ELR (cell line): ENCODE data around the gene FGF12.
A peak's percentile ranks its signal among the peaks of the same experiment; 100 is the strongest.

Experiments
- DNase-seq: peaks from one replicate; pipeline ENCODE4 v3.0.0-alpha.2; 2015; ENCODE audit warnings: low read depth

Gene FGF12

DNA sequence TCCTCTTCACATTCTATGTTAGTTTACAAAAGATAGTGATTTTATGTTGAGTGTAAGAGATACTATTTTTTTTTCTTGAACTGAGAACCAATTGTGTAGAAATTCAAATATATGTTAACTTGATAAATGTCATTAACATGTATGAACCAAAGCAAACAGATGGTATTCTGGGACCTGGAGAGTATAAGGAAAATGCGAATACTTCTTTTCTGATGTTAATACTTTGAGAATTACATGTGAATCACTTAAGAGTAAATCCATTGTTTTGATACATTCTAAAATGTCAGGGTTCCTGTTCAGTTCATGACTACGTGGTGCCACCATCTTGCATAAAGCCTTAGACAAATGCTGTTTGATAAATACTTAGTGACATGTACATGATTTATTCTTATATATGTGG is 541.3 kb downstream of the FGF12 start:
- DNase-seq, result no peak

DNA sequence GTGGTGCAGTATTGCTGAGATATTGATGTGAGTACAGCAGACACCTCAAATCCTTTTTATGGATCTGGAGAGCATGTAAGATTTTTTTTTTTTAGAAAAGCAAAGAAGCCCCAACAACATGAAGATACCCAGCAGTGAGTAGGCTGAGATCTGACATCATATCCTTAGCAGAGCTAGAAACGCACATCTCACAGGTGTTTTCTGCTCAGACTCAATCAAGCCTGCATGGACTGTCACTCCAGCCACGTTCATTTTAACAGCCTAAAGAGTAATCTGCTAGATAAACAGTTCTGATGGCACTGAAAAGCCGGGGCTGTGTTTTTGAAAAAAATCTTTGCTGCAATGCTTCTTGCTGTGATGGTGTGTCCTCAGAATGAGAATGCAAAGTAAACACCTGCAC is 544.2 kb downstream of the FGF12 start:
- no peak for DNase-seq

DNA sequence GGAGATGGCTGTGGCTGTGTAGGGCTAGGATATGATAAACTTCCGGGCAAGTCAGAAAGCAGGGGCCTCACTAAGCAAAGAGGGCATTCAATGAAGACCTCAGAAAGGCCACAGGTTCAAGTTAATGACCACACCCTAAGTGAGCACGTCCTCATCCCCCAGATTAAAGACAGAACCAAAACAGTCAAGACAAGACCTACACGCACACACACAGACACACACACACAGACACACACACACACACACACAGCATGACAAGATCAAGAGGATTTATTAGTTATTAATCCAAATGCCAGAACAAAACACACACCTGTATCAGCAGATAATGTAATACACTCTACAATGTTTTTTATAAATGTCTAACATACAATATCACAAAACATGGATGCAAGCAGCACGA is 546.2 kb downstream of the FGF12 start:
- DNase-seq, result no peak

DNA sequence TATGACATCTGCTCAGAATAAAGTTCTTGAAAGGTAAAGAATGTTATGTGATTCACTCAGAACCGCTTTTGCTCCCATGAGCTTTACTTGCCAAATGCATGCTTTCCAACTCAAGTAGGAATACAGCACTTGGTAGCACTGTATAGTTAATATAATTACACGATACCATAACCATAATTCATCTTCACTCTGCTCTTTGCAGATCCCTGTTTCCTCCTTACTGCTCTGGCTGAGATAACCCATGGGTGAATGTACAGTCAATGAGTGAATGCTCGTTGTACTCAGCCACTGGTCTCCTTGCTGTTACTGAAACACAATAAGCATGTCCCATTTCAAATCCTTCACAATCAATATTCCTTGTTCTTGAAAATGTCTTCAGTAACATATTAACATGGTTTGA is 550.0 kb downstream of the FGF12 start:
- no peak for DNase-seq

DNA sequence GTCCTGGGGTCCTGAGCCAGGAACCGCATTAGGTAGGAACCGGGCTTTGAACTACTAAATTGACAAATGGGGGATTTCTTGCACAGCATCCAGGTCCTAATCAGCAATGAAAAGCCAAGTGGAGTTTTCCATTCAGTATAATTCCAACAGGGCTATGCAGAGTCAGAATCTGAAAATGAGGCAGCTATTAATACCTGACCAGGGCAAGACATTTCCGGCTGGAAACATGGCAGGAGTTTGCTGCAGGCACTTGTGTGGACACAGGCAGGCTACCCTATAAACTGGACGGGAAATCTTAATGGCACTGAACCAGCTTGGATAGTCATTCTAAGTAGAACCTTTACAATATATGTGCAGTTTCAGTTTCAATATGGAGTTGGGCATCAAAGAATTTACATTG is 553.1 kb downstream of the FGF12 start:
- DNase-seq, result no peak

DNA sequence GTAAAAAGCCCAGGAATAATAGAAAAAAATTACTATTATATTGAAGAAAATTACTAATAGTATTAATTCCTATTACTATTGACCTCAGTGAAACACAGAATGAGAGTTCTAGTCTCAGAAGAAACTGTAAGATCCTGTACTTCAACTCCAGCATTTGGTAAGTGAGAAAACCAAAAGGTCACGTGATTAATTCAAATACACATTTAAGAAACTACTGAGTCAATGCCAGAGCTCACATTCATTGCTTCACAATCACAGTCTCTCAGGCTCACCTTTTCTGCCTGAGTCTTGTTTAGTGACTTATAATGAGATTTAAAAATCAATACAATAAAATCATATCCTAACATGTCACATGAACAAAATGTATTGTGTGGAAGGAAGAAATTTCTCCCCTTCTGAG is 556.1 kb downstream of the FGF12 start:
- no peak for DNase-seq

DNA sequence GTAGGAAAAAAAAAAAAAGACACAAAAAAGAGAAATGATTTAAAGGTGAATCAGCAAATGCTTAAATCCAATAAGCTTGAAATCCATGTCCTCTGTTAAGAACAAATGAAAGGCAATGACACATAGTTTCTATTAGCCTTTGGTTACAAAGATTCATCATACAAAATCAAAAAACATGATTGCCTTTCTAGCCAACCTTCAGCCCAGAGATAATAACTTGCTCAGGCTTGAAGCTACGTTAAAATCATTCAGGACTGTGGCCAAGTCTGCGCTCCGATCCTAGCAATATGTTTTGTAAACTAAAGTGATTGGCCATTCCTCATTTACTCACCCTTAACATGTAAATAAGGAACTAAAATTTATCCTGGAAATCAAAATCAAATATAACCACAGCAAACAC is 556.7 kb downstream of the FGF12 start:
- peak; percentile 72 for DNase-seq

DNA sequence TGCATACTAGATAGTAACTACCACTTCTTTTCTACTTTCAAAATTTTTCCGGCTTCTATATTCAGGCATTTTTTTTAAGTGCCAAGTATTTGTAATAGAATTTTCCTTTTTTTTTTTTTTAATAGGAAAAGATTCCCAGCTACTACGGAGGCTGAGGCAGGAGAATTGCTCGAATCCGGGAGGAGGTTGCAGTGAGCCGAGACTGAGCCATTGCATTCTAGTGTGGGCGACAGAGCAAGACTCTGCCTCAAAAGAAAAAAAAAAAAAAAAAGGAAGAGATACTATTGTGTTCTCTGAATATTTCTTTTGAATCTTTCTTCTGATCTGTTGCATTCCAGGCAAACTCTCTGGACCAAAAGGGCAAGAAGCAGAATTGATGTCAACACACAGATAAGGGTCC is 557.3 kb downstream of the FGF12 start:
- DNase-seq, result no peak

DNA sequence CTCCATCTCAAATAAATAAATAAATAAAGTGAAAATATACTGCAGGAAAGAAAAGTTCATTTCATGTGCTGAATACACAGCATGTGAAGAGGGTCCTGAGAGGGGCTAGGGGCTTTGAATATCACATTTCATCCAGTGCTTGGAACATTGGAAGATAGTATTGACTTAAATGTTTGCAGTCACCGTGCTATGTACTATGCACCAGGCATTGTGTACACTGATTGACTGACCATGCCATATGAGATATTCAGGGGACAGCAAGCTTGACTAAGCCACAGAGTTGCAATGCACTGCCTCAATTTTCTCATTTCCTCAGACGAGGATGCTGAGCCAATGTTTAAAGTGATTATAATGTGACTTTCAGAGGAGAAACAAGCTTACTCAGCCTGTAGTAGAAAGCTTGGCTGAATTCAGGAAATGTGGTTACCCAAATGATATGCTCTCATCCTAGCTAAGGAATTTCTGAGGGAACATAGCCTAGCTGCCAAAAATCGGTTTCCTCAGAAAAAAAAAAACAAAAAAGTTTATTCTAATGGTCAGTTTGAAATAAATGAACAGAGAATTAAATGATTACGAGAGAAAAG is 557.9 kb downstream of the FGF12 start:
- DNase-seq, result peak; percentile 71

DNA sequence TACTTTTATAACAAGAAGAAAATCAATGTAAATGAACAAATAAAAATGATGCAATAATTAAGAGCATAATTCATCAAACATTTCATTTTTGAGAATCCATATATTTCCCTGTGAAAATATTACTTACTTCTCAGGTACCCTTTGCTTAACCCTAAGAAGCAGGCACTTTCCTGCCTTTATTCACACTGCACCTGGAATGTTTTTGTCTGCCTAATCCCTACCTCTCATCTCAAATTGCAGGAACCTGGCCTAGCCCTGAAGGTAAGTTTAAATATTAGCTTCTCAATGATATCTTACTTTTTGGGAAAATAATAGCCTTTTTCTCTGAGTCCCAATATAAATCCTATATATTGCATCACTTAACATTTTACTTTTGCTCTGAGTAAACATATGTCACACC is 559.1 kb downstream of the FGF12 start:
- DNase-seq, result no peak

DNA sequence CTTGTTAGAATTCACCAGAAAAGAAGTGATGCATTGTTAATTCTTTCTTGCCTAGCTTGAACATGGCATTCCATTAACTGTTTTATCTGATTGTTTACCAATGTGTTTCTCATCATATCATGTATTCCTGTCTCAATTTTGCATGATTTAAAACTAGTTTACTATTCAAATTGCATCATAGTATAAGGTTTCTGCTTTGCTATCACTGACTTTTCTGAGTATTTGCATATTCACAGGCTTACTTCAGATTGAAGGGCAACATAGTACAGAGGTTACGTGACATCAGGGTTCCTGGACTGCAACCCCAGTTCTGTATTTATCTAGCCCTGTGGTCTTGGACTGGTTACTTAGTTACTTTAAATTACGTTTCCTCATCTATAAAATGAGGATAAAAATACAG is 561.8 kb downstream of the FGF12 start:
- no peak for DNase-seq

DNA sequence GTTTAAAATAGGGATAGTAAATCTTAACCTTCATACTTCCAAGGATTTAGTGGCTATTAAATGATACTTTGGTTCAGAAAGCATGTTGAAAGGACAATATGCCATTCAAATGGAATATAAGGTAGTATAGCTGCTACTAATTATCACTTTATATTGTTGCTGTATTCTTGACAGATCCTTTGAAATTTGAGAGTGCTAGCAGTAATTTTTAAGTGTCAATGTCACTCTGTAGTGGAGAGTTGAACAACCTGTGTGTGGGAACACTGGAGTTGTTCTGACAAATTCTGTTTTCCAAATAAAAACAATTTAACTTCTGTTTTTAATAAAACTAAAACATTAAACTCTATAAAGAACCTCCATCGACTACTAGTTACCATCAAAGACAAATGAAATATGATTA is 565.7 kb downstream of the FGF12 start:
- no peak for DNase-seq

DNA sequence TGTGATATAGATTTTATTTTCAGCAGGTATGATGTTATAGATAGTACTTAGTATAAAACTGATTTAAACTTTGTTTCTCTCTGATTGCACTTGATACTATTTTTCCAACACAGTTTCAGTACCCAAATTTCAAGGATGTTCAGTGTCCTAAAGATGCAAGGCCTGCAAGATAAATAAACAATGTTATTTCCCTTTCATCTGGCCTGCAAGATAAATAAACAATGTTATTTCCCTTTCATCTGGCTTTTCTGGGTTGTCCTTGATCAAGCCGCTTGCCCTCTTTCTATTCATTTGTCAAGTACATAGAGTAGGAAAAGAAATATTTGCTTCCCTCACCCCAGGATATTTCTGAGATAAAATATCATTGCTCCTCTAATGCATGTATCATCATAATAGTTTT is 571.0 kb downstream of the FGF12 start:
- no peak for DNase-seq

DNA sequence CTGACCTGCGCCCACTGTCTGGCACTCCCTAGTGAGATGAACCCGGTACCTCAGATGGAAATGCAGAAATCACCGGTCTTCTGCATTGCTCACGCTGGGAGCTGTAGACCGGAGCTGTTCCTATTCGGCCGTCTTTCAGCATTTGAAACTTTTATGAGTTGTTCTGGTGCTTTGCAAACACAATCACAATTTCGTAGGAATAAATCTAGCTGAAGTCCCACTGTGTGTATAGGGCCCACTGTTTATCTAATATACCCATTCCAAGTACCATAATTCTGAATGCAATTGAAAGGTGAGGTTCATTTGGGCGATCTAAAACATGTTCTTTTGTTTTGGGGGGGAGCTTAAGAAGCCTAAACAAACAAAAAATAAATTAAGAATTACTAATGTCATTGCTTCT is 572.1 kb downstream of the FGF12 start:
- no peak for DNase-seq

DNA sequence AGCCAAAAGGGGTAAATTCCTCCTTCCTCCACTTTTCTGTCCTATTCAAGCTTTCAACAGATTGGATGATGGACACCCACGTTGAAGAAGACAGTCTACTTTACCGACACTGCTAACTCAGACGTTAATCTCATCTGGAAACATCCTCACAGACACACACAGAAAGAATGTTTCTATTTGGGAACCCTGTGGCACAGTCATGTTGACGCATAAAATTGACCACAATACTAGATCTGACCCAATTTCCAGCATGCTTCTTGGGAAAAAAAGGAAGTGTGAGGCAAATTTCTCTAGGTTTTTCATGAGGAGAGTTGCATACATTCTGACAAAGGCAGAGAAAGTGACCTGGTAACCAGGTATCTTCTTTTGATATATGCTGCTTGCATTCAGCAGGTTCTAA is 594.1 kb downstream of the FGF12 start:
- DNase-seq, result peak; percentile 88

DNA sequence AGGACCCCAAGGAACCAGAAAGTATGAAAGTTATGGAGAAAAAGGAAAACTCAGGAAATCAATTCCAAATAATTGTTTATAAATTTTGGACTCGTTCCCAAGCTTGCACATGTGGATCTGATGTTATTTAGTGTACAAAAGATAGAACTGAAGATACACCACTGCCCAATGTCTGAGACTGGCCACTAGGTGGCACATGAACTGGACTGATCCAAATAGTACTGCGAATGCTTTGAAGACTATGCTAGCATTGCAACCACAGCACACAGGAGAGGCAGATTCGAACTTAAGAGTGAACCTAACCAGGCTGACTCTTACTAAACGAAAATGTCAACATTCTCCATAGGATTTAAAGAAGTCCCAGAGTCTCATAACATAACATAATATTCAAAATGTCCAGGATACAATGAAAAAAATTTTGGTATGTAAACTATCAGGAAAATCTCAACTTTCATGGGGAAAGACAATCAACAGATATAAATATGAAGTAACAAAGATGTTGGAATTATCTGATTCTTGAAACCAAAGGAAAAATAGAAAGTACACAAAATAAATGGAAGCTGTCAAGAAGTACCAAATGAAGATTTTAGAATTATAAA is 596.7 kb downstream of the FGF12 start:
- peak; percentile 74 for DNase-seq

DNA sequence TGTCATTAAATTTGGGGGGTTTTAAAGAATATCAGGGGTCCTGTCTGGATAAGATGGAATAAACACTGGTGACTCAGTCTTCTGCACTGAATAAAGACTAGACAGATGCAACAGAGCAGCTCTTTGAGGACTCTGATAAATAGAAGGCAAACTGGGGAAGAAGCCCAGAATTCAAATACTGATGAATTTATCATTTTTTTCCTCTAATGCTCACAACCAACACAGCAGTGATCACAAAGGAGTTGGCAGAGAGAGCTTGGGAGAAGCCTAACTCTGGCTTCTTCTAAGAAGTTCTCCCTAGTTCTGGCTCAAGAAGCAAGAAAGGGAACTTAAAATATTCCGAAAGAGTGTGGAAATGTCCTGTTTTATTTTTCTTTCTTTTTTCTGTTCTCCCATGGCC is 597.8 kb downstream of the FGF12 start:
- no peak for DNase-seq

DNA sequence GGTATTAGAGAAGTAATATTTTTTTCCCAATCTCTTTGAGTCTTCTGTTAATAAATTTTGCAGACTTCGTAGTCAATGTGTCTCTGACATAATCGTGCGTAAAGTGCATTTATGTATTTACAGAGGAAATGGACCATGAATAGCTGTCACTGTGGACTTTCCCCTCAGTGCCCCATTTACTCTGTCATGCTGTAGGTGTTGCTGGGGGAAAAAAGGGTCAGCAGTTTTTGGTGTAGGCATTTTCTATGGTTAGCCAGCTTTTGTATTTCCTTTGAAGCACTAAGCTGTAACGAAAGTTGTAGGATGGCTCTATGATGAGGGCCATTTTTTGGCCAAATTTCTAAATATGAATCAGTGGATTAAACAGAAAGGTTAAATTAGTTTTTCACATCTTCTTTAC is 598.4 kb downstream of the FGF12 start:
- DNase-seq, result no peak

DNA sequence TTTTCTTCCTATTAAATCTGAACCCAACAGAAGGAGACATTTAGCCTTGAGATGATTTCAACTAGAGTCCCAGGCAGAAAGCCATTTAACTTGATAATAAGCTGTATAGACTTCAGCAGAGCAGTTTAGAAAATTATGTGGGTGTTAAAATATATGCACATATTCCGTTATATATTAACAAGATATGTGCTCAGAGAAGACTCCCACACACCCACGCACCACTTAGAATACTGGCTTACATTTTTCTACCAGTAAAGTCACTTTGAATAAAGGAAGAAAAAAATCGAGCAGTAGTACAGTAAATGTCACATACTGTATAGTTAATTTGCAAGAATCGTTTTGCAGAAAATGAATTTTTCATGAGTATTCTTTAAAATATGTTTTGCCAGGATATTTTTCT is 599.3 kb downstream of the FGF12 start:
- no peak for DNase-seq

DNA sequence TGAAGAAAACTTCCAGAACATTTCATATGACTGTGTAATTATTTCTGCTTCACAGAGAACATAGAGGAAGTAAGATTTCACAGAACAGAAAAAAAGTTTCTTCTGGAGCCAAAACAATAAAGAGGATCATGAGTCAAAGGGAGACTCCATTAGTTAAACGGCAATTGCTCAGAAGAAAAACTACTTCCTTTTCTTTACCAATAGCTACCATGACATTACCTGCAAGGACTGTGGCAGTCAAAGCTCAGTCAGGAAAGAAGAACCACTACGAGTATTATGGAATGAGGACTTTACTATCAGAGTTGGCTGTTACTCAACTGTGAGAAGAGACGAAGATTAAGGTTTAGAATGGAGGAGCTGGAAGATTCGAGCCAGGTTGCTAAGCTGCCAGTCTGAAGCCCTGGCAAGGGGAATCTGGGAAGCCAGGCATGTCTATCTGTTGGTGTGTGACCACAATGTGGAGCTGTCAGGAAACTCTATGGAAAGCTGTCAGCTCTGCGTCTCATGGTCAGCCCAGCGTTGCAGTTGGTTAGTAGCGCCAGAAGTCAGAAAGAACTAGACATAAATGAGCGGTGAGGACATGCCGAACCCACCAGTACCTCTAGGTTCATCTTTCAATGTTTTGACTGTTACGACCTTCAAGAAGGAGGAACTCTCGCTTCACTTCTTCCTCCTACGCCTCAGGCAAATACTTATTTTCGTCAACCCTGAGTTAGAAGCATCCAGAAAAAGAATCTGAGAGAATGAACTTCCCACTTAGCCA is 604.3 kb downstream of the FGF12 start:
- DNase-seq, result no peak

DNA sequence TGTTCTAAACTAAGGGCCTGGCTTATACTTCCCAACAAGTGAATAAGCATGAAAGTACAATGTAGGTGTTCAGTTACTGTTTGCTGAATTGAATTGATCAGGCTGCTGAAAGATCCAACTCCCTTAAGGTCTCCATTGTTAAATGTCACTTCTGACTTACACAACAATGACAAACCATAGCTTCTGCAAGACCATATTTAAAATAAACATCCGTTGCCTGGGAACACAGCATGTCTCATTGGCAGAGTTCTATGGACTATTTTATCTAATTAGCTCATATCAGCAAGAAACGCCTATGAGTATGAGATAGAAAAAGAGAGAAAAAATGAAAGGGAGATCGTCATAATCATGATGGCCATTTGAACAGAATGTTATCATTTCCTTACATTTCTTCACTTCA is 605.4 kb downstream of the FGF12 start:
- DNase-seq, result peak; percentile 41

DNA sequence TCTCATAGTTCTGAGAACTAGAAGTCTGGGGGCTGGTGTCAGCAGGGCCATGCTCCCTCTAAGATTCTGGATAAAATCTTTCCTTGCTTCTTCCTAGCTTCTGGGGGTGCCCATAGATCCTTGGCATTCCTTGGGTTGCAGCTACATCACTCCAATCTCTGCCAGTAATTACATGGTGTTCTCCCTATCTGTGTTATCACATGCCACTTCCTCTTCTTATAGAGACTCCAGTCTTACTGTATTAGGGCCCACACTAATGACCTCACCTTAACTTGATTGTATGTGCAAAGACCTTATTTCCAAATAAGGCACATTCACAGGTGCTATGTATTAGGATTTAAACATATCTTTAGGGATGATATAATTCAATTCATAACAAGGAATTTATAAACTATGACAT is 618.5 kb downstream of the FGF12 start:
- no peak for DNase-seq

DNA sequence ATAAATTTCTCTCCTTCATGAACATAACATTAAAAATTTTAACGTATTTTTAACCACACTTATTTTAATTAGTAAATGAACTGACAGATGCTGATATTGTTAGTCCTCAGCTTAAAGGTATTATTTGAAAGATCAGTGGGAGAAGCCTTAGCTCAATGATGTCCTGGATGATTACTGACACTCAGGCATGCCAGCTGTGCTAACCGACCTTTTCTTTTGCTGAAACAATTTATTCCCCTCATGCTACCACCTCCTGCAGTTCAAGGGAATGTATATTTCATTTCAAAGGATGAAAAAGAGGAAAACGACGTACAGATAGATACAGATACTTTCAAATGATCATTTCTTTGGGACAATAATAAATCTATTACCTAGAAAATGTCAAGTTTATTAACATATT is 620.8 kb downstream of the FGF12 start:
- DNase-seq, result no peak
